AG09309 (cell line): ENCODE data around the gene RASSF6.

ENCODE experiments used
- DNase-seq: peaks from one replicate; pipeline ENCODE4 v3.0.0-alpha.2; 2010; ENCODE audit warnings: low read depth
- H3K4me3 ChIP-seq: 2 replicates; pipeline ENCODE4 v1.5.1; 2011; ENCODE audit warnings: mild to moderate bottlenecking, low read depth, low read length, moderate library complexity; ENCODE audit not compliant: control insufficient read depth
- TF ChIP-seq, protein P1 (sequence below): IDR thresholded peaks from 2 replicates; pipeline ENCODE4 v1.5.1; 2011; ENCODE audit warnings: mild to moderate bottlenecking, low read depth, low read length, inconsistent platforms; ENCODE audit not compliant: insufficient read depth, control insufficient read depth; ENCODE audit errors: missing control alignments

RASSF6 gene

DNA sequence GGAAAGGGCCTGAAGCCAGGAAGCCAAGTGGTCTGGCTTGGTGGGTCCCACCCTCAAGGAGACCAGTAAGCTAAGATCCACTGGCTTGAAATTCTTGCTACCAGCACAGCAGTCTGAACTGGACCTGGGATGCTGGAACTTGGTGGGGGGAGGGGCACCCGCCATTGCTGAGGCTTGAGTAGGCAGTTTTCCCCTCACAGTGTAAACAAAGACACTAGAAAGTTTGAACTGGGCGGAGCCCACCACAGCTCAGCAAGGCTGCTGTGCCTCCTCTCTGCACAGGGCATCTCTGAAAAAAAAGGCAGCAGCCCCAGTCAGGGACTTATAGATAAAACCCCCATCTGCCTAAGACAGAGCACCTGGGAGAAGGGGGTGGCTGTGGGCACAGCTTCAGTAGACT, 75.6 kb downstream of the RASSF6 start:
- no peak for DNase-seq
- no peak overlapping the region for H3K4me3 ChIP-seq
- TF ChIP-seq, protein P1, sequence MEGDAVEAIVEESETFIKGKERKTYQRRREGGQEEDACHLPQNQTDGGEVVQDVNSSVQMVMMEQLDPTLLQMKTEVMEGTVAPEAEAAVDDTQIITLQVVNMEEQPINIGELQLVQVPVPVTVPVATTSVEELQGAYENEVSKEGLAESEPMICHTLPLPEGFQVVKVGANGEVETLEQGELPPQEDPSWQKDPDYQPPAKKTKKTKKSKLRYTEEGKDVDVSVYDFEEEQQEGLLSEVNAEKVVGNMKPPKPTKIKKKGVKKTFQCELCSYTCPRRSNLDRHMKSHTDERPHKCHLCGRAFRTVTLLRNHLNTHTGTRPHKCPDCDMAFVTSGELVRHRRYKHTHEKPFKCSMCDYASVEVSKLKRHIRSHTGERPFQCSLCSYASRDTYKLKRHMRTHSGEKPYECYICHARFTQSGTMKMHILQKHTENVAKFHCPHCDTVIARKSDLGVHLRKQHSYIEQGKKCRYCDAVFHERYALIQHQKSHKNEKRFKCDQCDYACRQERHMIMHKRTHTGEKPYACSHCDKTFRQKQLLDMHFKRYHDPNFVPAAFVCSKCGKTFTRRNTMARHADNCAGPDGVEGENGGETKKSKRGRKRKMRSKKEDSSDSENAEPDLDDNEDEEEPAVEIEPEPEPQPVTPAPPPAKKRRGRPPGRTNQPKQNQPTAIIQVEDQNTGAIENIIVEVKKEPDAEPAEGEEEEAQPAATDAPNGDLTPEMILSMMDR, result no peak

DNA sequence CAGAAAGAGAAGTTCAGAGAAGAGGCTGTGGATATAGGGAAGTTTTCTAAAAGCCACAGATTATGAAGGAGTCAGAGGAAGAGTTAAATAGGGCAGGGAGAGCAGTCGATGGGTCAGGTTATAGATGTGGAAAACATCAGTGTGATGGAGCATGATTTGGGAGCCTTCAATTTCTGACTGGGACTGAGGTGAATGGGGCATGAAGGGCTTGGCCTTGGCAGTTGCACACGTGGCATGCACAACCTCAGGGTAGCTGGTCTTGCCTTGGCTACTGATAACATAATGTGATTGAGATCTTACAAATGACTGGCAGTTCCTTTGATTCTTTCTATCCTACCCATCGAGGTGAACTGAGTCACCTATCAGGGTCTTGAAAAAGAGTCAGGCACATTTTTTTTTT, 79.0 kb downstream of the RASSF6 start:
- TF ChIP-seq, protein P1, result no peak
- no peak overlapping the region for H3K4me3 ChIP-seq
- no peak for DNase-seq

DNA sequence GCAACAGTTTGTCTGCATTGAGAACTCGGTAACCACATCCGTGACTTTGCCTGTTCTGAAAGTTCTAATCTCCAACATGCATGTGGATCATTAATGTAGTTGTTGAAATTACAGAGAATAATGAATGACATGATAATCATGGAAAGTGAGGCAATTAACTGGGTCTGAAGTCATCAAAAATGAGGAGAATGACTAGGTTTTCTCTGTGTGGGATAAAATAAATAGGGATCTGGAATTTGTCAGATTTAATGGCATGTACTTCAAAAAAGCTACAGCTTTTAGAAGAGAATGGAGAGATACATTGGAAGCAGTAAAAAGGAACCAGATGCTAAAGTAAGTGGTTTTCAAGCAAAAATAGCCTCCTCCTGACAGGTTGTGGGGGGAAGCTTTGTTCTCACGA, 79.4 kb downstream of the RASSF6 start:
- TF ChIP-seq, protein P1, result no peak
- H3K4me3 ChIP-seq, result no peak overlapping the region
- no peak for DNase-seq

DNA sequence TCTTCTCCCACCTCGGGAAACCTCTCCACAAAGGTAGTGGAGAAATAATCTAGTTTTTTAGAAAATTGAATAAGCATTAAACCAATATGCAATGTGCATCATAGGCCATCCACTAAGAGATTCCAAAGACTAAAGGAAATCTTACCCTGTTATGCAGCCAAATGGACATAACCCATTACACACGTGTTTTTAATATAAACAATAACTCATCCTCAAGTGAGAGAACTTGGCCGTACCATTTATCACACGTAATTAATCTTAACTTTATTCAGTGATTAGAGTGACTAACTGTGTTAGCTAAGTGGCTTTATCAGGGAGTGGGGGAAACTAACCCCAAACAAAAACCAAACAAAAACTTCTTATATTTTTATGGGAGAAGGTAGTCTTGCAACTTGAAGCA, 80.8 kb downstream of the RASSF6 start:
- TF ChIP-seq, protein P1, result no peak
- H3K4me3 ChIP-seq, result no peak overlapping the region
- DNase-seq, result no peak

DNA sequence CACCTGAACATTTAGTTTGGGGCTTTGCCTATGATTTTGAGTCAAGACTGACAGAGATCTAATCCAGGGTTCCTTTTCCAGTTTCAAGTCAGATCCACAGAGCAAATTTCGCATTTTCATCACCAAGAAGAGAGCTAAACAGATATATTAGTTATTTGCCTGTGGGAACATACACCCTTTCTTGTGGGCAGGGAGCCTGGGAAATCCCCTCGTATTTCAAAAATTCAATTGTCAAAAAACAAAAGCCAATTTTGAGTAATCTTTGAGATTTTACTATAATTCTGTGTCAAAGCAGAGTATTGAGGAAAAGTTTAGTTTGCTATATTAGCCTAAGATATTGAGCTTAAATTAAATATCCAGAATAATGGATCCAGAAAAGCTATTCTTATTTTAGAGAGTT, 82.1 kb downstream of the RASSF6 start:
- TF ChIP-seq, protein P1, result no peak
- no peak overlapping the region for H3K4me3 ChIP-seq
- DNase-seq, result no peak

DNA sequence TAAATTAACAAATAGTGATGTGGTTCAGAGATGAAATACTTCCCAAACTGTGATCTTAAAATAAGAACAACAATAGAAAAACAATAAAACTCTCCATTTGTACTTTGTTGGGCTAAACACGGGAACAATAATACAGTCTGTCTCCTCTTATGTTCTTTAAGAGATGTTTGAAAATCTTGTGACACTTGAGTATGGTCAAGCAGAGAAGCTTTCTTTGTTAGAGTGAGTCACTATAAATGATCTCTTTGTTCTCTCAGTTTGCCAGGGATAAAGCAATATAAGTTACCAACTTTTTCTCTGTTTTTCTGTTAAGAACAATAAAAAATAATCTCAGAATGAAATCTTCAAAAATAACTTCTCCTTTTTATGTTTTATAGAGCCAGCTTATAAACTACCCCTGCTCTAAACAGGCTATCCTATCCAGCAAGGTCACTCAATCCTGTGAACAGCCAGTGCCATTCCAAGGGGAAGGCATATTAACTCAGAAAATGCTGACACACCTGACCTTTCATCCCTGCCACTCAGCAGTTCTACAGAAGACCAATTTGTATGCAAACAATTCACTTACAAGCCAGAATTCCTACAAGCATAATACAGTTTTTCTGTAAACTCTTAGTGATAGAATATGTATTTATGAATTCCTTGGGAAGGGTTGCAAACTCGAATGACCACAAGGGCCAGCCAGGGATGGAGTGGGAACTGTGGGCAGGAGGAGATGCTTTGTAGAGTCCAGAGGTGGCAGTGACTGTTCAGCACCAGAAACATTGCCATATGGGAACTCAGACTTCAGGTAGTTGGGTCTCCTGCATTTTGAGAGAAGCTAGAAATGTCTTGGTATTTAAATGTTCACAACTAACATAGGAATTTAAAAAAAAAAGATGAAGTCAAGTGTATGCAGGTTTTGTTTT, 86.5 kb downstream of the RASSF6 start:
- TF ChIP-seq, protein P1, result no peak
- no peak for DNase-seq
- H3K4me3 ChIP-seq, result no peak overlapping the region
